ENCODE results near the gene HES5.

HES5 gene

GRCh38 chr1:2544875-2545640, 15.0 kb upstream of the HES5 start:
- Histone ChIP-seq H4K91ac (ENCODE audit: low read length) (peak overlapping the region; percentile 74), H3K4me1 (ENCODE audit: control insufficient read depth, insufficient read depth, low read depth, low read length) (peaks cover 67% of the 10 kb centered on the region), H3K36me3 (ENCODE audit: control insufficient read depth in 1 of 2, insufficient read depth in 2 of 2, low read depth in 1 of 2, low read length in 2 of 2) (no peaks in the 10 kb centered on the region), H2BK120ac (ENCODE audit: low read depth, low read length) (no peak overlapping the region), H2AK5ac (ENCODE audit: low read length, severe bottlenecking) (no peak overlapping the region), H3K4me2 (ENCODE audit: low read length, poor library complexity, severe bottlenecking) (no peak overlapping the region), H3K23ac (ENCODE audit: low read length in 2 of 2) (no peak overlapping the region), H3K14ac (ENCODE audit: low read length in 2 of 2) (no peak overlapping the region), H3K27ac (ENCODE audit: low read length, poor library complexity, severe bottlenecking) (no peak overlapping the region), H3K79me1 (replicated peaks; ENCODE audit: low read length, poor library complexity, severe bottlenecking) (no peaks in the 10 kb centered on the region), H2AFZ (ENCODE audit: low read depth, low read length) (no peak overlapping the region), H2BK15ac (ENCODE audit: low read depth, poor library complexity, severe bottlenecking) (no peak overlapping the region), H3K4ac (ENCODE audit: low read depth in 1 of 2, low read length in 2 of 2) (no peak overlapping the region), H4K8ac (ENCODE audit: low read length) (peak overlapping the region; percentile 90), H3K9ac (ENCODE audit: low read length) (no peak overlapping the region), H3K18ac (ENCODE audit: low read depth in 1 of 2, low read length in 2 of 2) (no peak overlapping the region), H3K4me3 (ENCODE audit: insufficient read depth in 1 of 2, low read depth in 1 of 2, low read length in 2 of 2) (no peak overlapping the region), H3K27me3 (ENCODE audit: control insufficient read depth in 1 of 2, insufficient read depth in 1 of 2, low read length in 2 of 2) (peaks cover 4 to 24% of the 10 kb centered on the region in 2 experiments), H2BK12ac (ENCODE audit: low read length in 2 of 2) (peak overlapping the region; percentile 65 to 86), H2BK5ac (ENCODE audit: low read depth, low read length, poor library complexity, severe bottlenecking) (no peak overlapping the region), H3K9me3 (ENCODE audit: control insufficient read depth, low read length) (no peaks in the 10 kb centered on the region)
- no peak for DNase-seq
- 87% methylated on average over 17 of the region's 19 CpGs for WGBS

- H2AK5ac ChIP-seq (ENCODE audit: low read length, severe bottlenecking): peak overlapping the region; percentile 20
Measured at GRCh38 chr1:2544093-2544874, 14.2 kb upstream of the HES5 start.

GRCh38 chr1:2543543-2544092, 13.6 kb upstream of the HES5 start:
- peak overlapping the region; percentile 9 for H3K4me2 ChIP-seq (ENCODE audit: low read length, poor library complexity, severe bottlenecking)
- H3K79me1 ChIP-seq (replicated peaks; ENCODE audit: low read length, poor library complexity, severe bottlenecking): no peaks in the 10 kb centered on the region
- peaks cover 63% of the 10 kb centered on the region for H3K4me1 ChIP-seq (ENCODE audit: control insufficient read depth, insufficient read depth, low read depth, low read length)
- H2BK15ac ChIP-seq (ENCODE audit: low read depth, poor library complexity, severe bottlenecking): no peak overlapping the region
- H3K27ac ChIP-seq (ENCODE audit: low read length, poor library complexity, severe bottlenecking): no peak overlapping the region
- no peak overlapping the region for H3K4me3 ChIP-seq (ENCODE audit: insufficient read depth in 1 of 2, low read depth in 1 of 2, low read length in 2 of 2)
- 41% methylated on average over 26 of the region's 26 CpGs for WGBS
- no peak overlapping the region for H3K23ac ChIP-seq (ENCODE audit: low read length in 2 of 2)
- H4K8ac ChIP-seq (ENCODE audit: low read length): peak overlapping the region; percentile 16
- H2BK12ac ChIP-seq (ENCODE audit: low read length in 2 of 2): no peak overlapping the region
- H2AFZ ChIP-seq (ENCODE audit: low read depth, low read length): peak overlapping the region; percentile 19
- peak overlapping the region in 1 of 2 experiments; percentile 0 for H3K18ac ChIP-seq (ENCODE audit: low read depth in 1 of 2, low read length in 2 of 2)
- no peaks in the 10 kb centered on the region for H3K9me3 ChIP-seq (ENCODE audit: control insufficient read depth, low read length)
- peaks cover 4 to 36% of the 10 kb centered on the region in 2 experiments for H3K27me3 ChIP-seq (ENCODE audit: control insufficient read depth in 1 of 2, insufficient read depth in 1 of 2, low read length in 2 of 2)
- H4K91ac ChIP-seq (ENCODE audit: low read length): peak overlapping the region; percentile 30
- H3K9ac ChIP-seq (ENCODE audit: low read length): no peak overlapping the region
- no peaks in the 10 kb centered on the region for H3K36me3 ChIP-seq (ENCODE audit: control insufficient read depth in 1 of 2, insufficient read depth in 2 of 2, low read depth in 1 of 2, low read length in 2 of 2)
- H2BK120ac ChIP-seq (ENCODE audit: low read depth, low read length): no peak overlapping the region
- H3K14ac ChIP-seq (ENCODE audit: low read length in 2 of 2): no peak overlapping the region
- no peak overlapping the region for H2AK5ac ChIP-seq (ENCODE audit: low read length, severe bottlenecking)
- no peak overlapping the region for H3K4ac ChIP-seq (ENCODE audit: low read depth in 1 of 2, low read length in 2 of 2)
- DNase-seq: peak; percentile 60
- no peak overlapping the region for H2BK5ac ChIP-seq (ENCODE audit: low read depth, low read length, poor library complexity, severe bottlenecking)

More at GRCh38 chr1:2544093-2544874, 14.2 kb upstream of the HES5 start:
- H4K8ac ChIP-seq (ENCODE audit: low read length): peak overlapping the region; percentile 10
- no peak overlapping the region for H2BK15ac ChIP-seq (ENCODE audit: low read depth, poor library complexity, severe bottlenecking)
- H3K4ac ChIP-seq (ENCODE audit: low read depth in 1 of 2, low read length in 2 of 2): peak overlapping the region in 1 of 2 experiments; percentile 21
- H3K18ac ChIP-seq (ENCODE audit: low read depth in 1 of 2, low read length in 2 of 2): peak overlapping the region in 1 of 2 experiments; percentile 78
- no peak overlapping the region for H2BK5ac ChIP-seq (ENCODE audit: low read depth, low read length, poor library complexity, severe bottlenecking)
- H3K27ac ChIP-seq (ENCODE audit: low read length, poor library complexity, severe bottlenecking): no peak overlapping the region
- peak overlapping the region in 1 of 2 experiments; percentile 36 for H3K14ac ChIP-seq (ENCODE audit: low read length in 2 of 2)
- H3K27me3 ChIP-seq (ENCODE audit: control insufficient read depth in 1 of 2, insufficient read depth in 1 of 2, low read length in 2 of 2): peaks cover 4 to 31% of the 10 kb centered on the region in 2 experiments
- WGBS: 71% methylated on average over 26 of the region's 26 CpGs
- H3K4me1 ChIP-seq (ENCODE audit: control insufficient read depth, insufficient read depth, low read depth, low read length): peaks cover 67% of the 10 kb centered on the region
- H3K4me2 ChIP-seq (ENCODE audit: low read length, poor library complexity, severe bottlenecking): no peak overlapping the region
- H3K4me3 ChIP-seq (ENCODE audit: insufficient read depth in 1 of 2, low read depth in 1 of 2, low read length in 2 of 2): no peak overlapping the region
- no peak overlapping the region for H2BK120ac ChIP-seq (ENCODE audit: low read depth, low read length)
- DNase-seq: peak; percentile 30
- no peaks in the 10 kb centered on the region for H3K36me3 ChIP-seq (ENCODE audit: control insufficient read depth in 1 of 2, insufficient read depth in 2 of 2, low read depth in 1 of 2, low read length in 2 of 2)
- H2AFZ ChIP-seq (ENCODE audit: low read depth, low read length): peak overlapping the region; percentile 49
- H4K91ac ChIP-seq (ENCODE audit: low read length): peak overlapping the region; percentile 30
- H3K9ac ChIP-seq (ENCODE audit: low read length): no peak overlapping the region
- no peak overlapping the region for H3K23ac ChIP-seq (ENCODE audit: low read length in 2 of 2)
- H2BK12ac ChIP-seq (ENCODE audit: low read length in 2 of 2): peak overlapping the region in 1 of 2 experiments; percentile 76
- no peaks in the 10 kb centered on the region for H3K79me1 ChIP-seq (replicated peaks; ENCODE audit: low read length, poor library complexity, severe bottlenecking)
- H3K9me3 ChIP-seq (ENCODE audit: control insufficient read depth, low read length): no peaks in the 10 kb centered on the region

Data from mesenchymal stem cell (in vitro differentiated cells and primary cell).